Activated T-helper 9 cell treated with anti-CD3 and anti-CD28 coated beads, Interleukin-2, amount 50 U/mL, for 16 hours (primary cell): ENCODE measurements around the gene TMEM108.

Experiments
- DNase-seq: peaks from one replicate; pipeline ENCODE4 v3.0.0-alpha.2; 2020; ENCODE audit warnings: low read depth

TMEM108 gene

GRCh38 chr3:133119176-133119575, 81.0 kb downstream of the TMEM108 start:
- no peak for DNase-seq

GRCh38 chr3:133121450-133121849, 83.3 kb downstream of the TMEM108 start:
- DNase-seq, result no peak

DNA sequence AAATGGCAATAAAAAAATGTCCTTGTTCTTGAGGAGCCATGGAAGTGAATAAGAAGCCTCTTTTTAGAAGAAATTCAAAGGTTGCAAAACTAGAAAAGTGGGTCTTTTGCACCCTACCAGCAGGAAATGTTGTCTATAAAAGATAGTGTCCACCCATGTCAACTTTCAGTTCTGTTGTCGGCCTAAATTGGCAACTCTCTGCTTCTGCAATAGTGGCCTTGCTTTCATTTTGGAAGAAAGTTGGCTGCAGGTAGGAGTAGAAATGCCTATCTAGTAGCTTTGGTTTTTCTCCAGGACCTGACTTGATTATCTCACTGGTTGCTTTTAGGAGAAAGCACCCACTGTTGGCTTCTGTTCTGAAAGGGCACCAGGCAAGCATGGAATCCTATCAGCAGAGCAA, 85.4 kb downstream of the TMEM108 start:
- DNase-seq, result no peak

- no peak for DNase-seq
Observed at GRCh38 chr3:133124511-133124910, 86.3 kb downstream of the TMEM108 start.

DNA sequence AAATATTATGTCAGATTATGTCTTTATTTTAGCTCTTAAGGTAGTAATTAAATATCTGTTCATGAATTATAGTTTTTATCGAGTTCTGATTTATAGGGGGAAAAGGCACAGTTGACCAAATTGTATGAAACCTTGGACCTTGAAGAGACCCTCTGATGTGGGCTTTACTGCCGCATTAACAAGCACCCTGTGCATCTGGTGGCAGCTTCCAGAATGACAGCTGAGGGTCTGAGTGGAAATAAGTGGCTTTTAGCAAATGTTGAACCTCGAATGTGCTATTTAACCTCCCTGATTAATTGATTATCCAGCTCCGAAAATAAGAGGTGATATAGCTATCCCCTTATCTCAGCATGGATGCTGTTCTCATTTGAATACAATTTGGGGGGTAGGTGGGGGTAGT, 87.0 kb downstream of the TMEM108 start:
- no peak for DNase-seq

DNA sequence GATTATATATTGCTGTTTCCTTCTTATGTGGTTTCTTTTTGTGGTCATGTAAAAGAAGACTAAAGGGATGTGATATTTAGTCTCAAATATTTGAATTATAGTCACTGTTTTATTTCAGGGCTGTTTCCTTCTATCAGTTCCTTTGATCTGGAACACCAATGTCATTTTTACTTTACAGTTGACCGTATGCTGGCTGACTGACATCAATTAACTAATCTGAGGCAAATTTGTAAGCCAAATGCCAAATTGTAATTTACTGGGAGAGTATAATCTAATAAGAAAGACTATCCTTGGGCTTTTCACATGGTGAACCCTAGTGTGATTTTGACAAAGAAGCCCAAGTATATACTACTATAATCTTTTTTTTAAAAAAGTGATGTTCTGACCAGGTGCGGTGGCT, 87.6 kb downstream of the TMEM108 start:
- no peak for DNase-seq

GRCh38 chr3:133127381-133127780, 89.2 kb downstream of the TMEM108 start:
- DNase-seq, result no peak

- DNase-seq, result no peak
Observed at GRCh38 chr3:133130168-133130567, 92.0 kb downstream of the TMEM108 start.

DNA sequence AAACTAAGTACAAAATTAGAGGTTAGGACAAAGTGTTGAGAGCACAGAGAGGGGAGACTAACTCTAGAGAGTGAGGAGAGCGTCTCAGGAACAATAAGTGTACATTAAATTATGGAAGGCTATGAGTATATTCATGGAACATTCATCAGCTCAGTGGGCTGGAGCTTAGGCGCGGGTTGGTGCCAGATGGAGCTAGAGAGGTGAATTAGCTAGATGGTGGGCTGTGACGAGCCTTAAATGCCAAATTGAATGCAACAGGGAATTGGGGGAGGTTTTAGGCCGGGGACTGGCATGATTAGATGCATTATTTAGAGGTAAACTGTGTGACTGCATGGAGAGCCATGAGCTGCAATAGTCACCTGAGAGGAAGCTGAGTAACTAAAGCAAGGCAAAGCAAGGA, 97.1 kb downstream of the TMEM108 start:
- DNase-seq, result no peak

- DNase-seq, result no peak
Observed at GRCh38 chr3:133136114-133137041, 98.2 kb downstream of the TMEM108 start.

- DNase-seq, result no peak
Observed at GRCh38 chr3:133137042-133137996, 99.1 kb downstream of the TMEM108 start.

DNA sequence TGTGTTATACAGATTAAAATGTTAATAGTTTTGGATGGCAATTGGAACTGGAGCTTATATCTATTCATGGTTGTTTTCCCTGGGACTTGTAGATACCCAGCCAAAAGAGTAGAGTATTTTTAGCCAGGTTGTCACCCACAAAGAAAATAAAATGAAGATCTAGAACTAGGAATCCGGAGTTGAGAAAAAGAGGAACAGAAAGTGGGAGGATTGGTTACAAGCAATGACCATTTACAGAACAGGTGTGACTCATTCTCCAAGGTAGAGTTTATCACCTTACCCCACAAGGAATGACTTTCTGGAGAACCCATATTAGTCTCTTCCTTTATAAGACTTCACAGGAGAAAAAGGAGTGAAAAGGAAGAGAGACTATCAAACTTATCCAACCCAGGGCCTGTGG, 99.8 kb downstream of the TMEM108 start:
- no peak for DNase-seq

GRCh38 chr3:133152056-133152455, 113.9 kb downstream of the TMEM108 start:
- DNase-seq, result no peak

DNA sequence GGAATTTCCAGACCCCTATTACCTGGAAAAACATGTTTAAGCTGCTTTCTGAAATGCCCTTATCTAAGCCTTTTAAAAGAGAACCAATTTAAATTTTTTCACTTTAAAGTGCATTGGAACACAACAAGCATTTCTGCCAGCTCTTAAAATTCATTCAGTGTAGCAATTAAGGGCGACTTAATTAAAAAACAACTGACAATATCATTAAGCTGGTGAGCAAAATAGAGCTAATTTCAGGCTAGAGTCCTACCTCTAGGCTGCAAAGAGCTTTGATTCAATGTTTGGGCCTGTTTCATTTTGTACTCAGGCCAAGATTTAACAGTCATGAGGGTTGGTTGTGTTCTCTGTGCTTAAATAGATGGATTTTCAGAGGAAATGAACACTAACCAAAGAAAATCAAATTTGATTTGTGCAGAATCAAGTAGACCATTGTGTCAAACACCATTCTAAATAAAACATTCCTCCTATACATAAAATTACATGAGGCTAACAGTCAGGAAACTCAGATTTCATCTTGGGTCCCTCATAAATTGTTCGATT, 114.6 kb downstream of the TMEM108 start:
- no peak for DNase-seq

GRCh38 chr3:133153382-133153781, 115.2 kb downstream of the TMEM108 start:
- DNase-seq, result no peak

DNA sequence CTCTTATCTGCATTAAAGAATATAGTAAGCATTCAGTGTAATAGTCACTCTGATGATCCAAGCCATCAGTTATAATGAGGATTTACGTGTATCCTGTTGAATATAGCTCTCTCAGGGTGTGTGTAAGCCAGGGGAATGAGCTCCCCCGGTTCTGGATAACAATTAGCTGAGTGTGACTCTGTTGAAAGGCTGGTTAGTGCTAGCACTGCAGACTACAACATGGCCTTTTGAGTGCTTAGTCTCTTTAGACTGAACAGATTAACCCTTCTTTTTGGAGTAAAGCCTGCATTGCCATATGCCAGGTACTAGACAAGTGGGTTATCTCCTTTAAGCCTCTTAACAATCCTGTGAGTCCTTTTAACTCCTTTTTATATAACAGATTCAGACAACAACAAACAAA, 119.5 kb downstream of the TMEM108 start:
- no peak for DNase-seq

GRCh38 chr3:133158686-133159085, 120.5 kb downstream of the TMEM108 start:
- no peak for DNase-seq

- no peak for DNase-seq
Observed at GRCh38 chr3:133159498-133160475, 121.6 kb downstream of the TMEM108 start.

DNA sequence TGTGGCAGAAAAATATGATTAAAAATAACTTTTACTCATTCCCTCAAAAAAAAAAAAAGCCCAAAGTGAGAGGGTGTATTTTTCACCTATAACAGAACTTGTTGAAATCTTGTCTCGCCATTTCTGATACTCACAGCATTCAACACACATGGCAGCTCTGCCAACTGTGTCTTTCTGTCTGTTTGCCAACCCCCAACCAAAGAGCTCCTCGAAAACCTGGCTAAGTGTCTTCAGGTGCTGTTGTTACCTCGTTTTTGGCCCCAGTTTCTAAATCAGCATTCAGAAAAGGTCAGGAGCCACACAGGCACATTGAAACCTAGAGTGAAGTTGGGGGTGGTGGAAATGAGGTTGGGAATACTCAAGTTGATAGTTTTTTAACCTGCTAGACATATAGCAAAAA, 123.5 kb downstream of the TMEM108 start:
- no peak for DNase-seq

DNA sequence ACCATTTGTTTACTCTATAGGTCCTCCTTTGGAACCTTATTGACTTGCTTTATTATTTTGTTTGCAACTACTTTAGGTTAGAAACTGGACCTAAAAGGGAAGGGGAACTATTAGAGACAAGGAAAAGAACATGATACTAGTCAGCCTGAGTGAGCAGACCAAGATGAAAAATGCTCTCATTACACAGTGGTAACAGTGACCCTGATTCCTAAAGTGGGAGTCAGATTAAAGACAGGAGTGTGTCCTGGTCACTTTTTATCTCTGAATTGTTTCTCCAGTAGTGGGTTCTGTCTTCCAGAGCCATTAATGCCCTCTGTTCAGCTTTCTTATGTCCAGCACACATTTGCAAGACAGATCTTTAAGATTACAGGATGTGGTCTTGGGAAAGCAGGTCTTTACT, 124.1 kb downstream of the TMEM108 start:
- no peak for DNase-seq

- DNase-seq, result no peak
Observed at GRCh38 chr3:133162670-133163305, 124.6 kb downstream of the TMEM108 start.
